ENCODE measurements around the gene NECTIN2.

DNA sequence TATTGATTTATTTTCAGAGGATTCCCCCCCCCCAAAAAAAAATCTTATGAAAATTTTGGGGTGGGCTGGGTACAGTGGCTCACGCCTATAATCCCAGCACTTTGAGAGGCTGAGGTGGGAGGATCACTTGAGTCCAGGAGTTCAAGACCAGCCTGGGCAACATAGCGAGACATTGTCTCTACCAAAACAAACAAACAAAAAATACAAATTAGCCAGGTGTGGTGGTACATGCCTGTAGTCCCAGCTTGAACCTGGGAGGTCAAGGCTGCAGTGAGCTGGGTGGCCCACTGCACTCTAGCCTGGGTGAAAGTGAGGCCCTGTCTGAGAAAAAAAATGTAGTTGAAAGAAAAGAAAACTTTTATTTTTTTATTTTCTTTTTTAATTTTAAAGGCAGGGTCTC, 17.9 kb downstream of the NECTIN2 start:
- TF ChIP-seq EZH2 (IDR thresholded peaks at IDR 0.05; ENCODE audit: low read length, unreplicated experiment) (no peak), CTCF (conservative IDR thresholded peaks at IDR 0.05; ENCODE audit: low read depth, low read length) (no peak), EZH2phosphoT487 (IDR thresholded peaks at IDR 0.05; ENCODE audit: borderline replicate concordance, low read length) (no peak)

Measured in PC-3 (cell line).